Uterus (tissue), 2 donors: ENCODE measurements around the gene MTMR11.

Source experiments
- POLR2A ChIP-seq, 2 donors: fragments of 450-650 bp; IDR thresholded peaks; one replicate each; pipeline ENCODE4 v1.6.1; 2016; ENCODE audit warnings: antibody characterized with exemption in 2 of 2, mild to moderate bottlenecking in 1 of 2, moderate library complexity in 1 of 2
- TF ChIP-seq, protein P1 (sequence below), 4 experiments: fragments of 200-600 bp in 2 of 4; fragments of 450-650 bp in 2 of 4; sonication (generic) in 2 of 4; IDR thresholded peaks; one replicate each; pipeline ENCODE4 v1.5.1; 2016 to 2019; ENCODE audit warnings: antibody characterized with exemption in 4 of 4, mild to moderate bottlenecking in 2 of 4, moderate library complexity in 1 of 4

DNA sequence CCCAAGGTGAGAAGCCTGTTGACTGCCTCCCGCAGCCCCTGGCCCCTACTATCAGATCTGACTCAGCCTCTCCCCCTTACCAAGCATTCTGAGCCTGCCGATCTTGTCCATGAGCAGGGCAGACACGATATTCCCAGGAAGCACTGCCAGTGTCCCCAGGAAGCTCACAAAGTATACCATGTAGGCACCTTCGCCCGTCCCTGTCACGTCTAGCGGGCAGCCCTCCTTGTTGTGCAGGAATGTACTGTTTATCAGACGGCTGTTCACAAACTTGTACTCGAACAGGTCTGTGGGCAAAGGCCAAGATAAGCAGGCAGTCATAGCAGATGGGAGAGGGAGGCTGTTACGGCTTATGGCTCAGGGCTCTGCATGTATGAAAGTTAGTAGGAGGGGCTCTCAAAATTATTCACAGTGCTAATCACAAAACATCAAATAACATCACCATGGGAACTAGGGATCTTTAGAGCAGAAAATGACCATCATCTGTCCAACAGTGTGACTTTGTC lies 30.1 kb downstream of the MTMR11 start:
- TF ChIP-seq, protein P1, sequence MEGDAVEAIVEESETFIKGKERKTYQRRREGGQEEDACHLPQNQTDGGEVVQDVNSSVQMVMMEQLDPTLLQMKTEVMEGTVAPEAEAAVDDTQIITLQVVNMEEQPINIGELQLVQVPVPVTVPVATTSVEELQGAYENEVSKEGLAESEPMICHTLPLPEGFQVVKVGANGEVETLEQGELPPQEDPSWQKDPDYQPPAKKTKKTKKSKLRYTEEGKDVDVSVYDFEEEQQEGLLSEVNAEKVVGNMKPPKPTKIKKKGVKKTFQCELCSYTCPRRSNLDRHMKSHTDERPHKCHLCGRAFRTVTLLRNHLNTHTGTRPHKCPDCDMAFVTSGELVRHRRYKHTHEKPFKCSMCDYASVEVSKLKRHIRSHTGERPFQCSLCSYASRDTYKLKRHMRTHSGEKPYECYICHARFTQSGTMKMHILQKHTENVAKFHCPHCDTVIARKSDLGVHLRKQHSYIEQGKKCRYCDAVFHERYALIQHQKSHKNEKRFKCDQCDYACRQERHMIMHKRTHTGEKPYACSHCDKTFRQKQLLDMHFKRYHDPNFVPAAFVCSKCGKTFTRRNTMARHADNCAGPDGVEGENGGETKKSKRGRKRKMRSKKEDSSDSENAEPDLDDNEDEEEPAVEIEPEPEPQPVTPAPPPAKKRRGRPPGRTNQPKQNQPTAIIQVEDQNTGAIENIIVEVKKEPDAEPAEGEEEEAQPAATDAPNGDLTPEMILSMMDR (IDR thresholded peaks at IDR 0.05), result no peak
- TF ChIP-seq POLR2A (IDR thresholded peaks at IDR 0.05), result no peak
